NOMO-1 (cell line): ENCODE measurements around the gene TIMM10B.
A peak's percentile ranks its signal among the peaks of the same experiment; 100 is the strongest.
"Not testable (repeated sequence)": the region's sequence is repeated elsewhere in the genome, so short reads cannot be mapped to it uniquely, and the experiment has no call there.

Experiments used
- DNase-seq, 2 experiments: peaks; one replicate each; lab custom pipeline; 2025; ENCODE audit not compliant: unreplicated experiment in 2 of 2; lab: John Stamatoyannopoulos, UW

The TIMM10B gene

GRCh38 chr11:6504166-6504565 is 22.9 kb downstream of the TIMM10B start:
- DNase-seq: no peak

- DNase-seq: peak in 1 of 2 experiments; percentile 5
Measured at GRCh38 chr11:6505577-6506240, 24.4 kb downstream of the TIMM10B start.

DNA sequence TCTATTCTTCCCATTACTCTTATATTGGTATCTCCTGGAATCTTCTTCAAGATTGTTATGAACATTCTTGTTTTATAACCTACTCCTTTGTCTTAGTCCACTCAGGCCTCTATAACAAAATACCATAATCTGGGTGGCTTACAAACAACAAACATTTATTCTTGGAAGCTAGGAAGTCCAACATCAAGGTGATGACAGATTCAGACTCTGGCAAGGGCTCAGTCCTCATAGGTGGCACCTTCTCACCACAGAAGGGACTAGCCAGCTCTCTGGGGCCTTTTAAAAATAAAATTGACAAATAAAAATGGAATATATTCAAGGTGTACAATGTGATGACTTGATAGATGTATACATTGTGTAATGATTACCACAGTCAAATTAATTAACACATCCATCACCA is 35.6 kb downstream of the TIMM10B start:
- no peak for DNase-seq

GRCh38 chr11:6520265-6520664 is 39.0 kb downstream of the TIMM10B start:
- DNase-seq: no peak

DNA sequence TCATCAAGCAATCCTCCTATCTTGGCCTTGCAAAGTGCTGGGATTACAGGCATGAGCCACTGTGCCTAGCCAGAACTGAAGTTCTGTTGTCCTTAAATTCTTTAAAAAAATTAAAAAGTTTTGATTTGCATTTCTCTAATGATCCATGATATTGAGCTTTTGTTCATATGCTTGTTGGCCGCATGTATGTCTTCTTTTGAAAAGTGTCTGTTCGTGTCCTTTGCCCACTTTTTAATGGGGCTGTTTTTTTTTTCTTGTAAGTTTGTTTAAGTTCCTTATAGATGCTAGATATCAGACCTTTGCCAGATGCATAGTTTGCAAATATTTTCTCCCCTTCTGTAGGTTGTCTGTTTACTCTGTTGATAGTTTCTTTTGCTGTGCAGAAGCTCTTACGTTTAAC is 40.6 kb downstream of the TIMM10B start:
- DNase-seq: not testable (repeated sequence)

- DNase-seq: no peak
Measured at GRCh38 chr11:6523253-6523652, 42.0 kb downstream of the TIMM10B start.

DNA sequence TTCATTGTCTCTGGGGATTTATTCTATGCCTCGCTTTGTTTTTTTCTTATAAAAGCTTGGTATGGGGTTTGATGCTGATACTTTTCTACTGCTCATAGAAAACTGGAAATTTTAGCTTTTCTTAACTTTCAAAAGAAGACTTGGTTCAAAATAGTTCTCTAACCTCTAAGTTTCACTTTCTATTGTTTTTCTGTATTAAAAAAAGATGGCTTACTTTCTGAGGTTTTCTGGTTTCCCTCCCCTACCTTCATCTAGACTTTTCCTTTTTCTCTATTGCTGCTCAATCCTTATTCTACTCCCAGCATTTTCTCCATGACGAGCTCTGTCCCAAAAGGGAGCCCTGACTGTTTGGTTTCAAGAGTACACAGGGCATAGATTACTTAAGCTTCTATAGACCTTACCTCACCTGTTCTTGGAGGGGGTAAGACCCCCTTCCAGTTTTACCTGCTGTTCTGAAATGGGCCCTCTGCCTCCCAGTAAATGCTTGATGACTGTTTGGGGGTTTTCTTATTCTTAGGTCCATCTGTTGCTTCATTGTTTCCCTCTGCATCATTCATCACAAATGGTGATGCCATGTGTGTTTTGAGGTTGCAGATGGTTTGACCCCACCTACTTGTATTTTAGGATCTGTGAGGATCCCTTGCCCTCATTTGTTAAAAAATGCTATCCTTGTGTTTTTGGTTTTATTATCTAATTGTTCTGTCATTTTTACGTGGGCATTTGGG is 45.3 kb downstream of the TIMM10B start:
- no peak for DNase-seq

DNA sequence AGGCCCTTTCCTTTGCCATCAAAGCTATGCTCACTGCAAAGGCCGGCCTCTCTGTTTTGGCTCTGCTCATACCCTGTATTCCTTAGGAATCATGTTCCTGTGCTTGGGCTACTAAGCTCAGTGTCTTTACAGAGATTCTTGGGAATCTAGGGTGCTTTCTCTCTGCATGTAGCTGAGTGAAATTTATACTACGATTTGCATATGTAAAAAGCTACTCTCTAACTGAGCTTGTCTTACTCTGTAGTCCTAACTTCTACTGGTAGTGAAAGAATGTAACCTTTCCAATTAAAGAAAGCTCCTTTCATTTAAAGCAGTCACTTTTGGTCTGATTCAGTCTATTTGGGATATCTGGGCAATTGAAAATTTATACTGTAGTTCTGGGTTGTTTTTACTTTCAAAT is 48.0 kb downstream of the TIMM10B start:
- no peak for DNase-seq

DNA sequence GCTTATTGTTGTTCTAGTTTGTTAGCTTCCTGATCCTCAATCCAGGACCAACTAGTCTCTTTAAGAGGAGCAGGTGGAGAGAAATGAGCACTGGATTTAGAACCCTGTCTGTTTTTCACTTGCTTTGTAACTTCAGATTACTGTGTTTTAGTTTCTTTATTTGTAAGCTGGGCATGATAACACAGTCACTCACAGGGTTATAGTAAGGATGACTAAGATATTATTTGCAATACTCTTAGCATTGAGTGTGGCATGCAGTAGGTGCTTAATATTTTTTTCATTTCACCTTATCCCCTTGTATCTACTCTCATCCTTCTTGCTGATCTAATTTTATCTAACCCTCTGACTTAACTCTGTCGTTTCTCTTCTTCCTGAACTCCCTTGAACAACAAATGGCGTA is 49.5 kb downstream of the TIMM10B start:
- DNase-seq: no peak

DNA sequence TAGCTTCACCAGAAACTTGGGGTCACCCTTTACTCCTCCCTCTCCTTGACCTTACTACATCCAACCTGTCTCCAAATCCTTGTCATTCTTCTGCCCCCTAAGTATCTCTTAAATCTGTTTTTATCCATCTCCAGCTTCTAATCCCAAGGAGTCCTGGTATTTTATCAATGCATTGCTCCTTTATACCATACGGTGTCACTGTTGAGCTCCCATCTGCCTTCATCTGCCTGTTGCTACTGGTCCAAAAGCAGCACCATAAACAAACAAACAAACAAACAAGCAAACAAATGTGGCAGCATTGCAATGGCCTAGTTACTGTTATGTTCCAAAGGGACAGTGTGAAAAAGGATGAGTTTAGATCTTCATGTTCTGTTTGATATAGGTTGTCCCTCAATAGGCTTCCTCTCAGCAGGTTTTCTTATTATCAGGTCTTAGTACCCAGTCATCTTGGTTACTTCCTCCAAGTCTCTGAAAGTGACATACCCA is 50.0 kb downstream of the TIMM10B start:
- DNase-seq: peak in 1 of 2 experiments; percentile 32
